Astrocyte (in vitro differentiated cells and primary cell): ENCODE data around the gene GALNT1. TPM values are rescaled to one million over a fixed set of nuclear protein-coding genes. Genes with fewer than 3 reads are reported as not detected.
A peak's percentile ranks its signal among the peaks of the same experiment; 100 is the strongest.

Experiments used
- DNase-seq: peaks from one replicate; pipeline ENCODE4 v3.0.0-alpha.2; 2010; ENCODE audit warnings: low read depth
- FAIRE-seq: peaks from 2 replicates; lab custom pipeline; 2011; peaks lifted over from hg19 to GRCh38; lab: Jason Lieb, UNC
- H2AFZ ChIP-seq: 2 replicates; pipeline ENCODE4 v1.6.0; 2012; ENCODE audit warnings: low read depth, low read length, inconsistent platforms
- H3K27ac ChIP-seq: 2 replicates; pipeline ENCODE4 v1.5.1; 2011; ENCODE audit warnings: low read depth, low read length, inconsistent platforms
- H3K27me3 ChIP-seq: 2 replicates; pipeline ENCODE4 v1.6.0; 2011; ENCODE audit warnings: low read length, inconsistent platforms; ENCODE audit not compliant: insufficient read depth
- H3K36me3 ChIP-seq: 2 replicates; pipeline ENCODE4 v1.5.1; 2011; ENCODE audit warnings: low read length, inconsistent platforms; ENCODE audit not compliant: insufficient read depth
- H3K4me1 ChIP-seq: 2 replicates; pipeline ENCODE4 v1.5.1; 2011; ENCODE audit warnings: low read length, inconsistent platforms; ENCODE audit not compliant: insufficient read depth
- H3K4me2 ChIP-seq: 2 replicates; pipeline ENCODE4 v1.6.0; 2012; ENCODE audit warnings: low read length, inconsistent platforms
- H3K4me3 ChIP-seq: 2 replicates; pipeline ENCODE4 v1.5.1; 2011; ENCODE audit warnings: low read depth, mild to moderate bottlenecking, low read length, inconsistent platforms; ENCODE audit not compliant: insufficient read depth
- H3K79me2 ChIP-seq: 2 replicates; pipeline ENCODE4 v1.6.0; 2012; ENCODE audit warnings: mild to moderate bottlenecking, low read length, inconsistent platforms; ENCODE audit not compliant: insufficient read depth
- H3K9ac ChIP-seq: 2 replicates; pipeline ENCODE4 v1.6.0; 2012; ENCODE audit warnings: mild to moderate bottlenecking, low read length, inconsistent platforms
- H3K9me3 ChIP-seq: 2 replicates; pipeline ENCODE4 v1.5.1; 2012; ENCODE audit warnings: low read depth, mild to moderate bottlenecking, low read length, inconsistent platforms; ENCODE audit not compliant: insufficient read depth
- H4K20me1 ChIP-seq: 2 replicates; pipeline ENCODE4 v1.6.0; 2012; ENCODE audit warnings: low read length, inconsistent platforms; ENCODE audit not compliant: insufficient read depth
- H3K27ac Mint-ChIP-seq: one replicate; pipeline ENCODE4 v1.8.0; 2021; ENCODE audit warnings: mild to moderate bottlenecking, mixed read lengths; ENCODE audit not compliant: unreplicated experiment
- H3K27me3 Mint-ChIP-seq: one replicate; pipeline ENCODE4 v1.8.0; 2021; ENCODE audit warnings: low read depth, mixed read lengths; ENCODE audit not compliant: unreplicated experiment
- H3K36me3 Mint-ChIP-seq: one replicate; pipeline ENCODE4 v1.8.0; 2021; ENCODE audit warnings: low read depth, mixed read lengths; ENCODE audit not compliant: unreplicated experiment
- H3K4me1 Mint-ChIP-seq: one replicate; pipeline ENCODE4 v1.8.0; 2021; ENCODE audit warnings: low read depth, mixed read lengths; ENCODE audit not compliant: unreplicated experiment
- H3K4me3 Mint-ChIP-seq: one replicate; pipeline ENCODE4 v1.8.0; 2021; ENCODE audit warnings: mild to moderate bottlenecking, moderate library complexity, mixed read lengths; ENCODE audit not compliant: unreplicated experiment
- H3K9me3 Mint-ChIP-seq: one replicate; pipeline ENCODE4 v1.8.0; 2021; ENCODE audit warnings: mild to moderate bottlenecking, mixed read lengths; ENCODE audit not compliant: unreplicated experiment
- EZH2 ChIP-seq: IDR thresholded peaks from 2 replicates; pipeline ENCODE4 v1.6.1; 2012; ENCODE audit warnings: mild to moderate bottlenecking, low read length, inconsistent platforms; ENCODE audit not compliant: insufficient read depth
- total RNA-seq: library from RNA; stranded (reverse); gene quantifications from 2 replicates; pipeline ENCODE4 v1.2.1, GENCODE V29; 2021
- TF ChIP-seq, protein P1 (sequence below): IDR thresholded peaks from 2 replicates; pipeline ENCODE4 v1.5.1; 2011; ENCODE audit warnings: low read depth, mild to moderate bottlenecking, inconsistent platforms, low read length, moderate library complexity; ENCODE audit not compliant: insufficient read depth

Gene GALNT1
- total RNA-seq, 1 donor from 2014 or later = 127 TPM

- H3K36me3 ChIP-seq = no peaks in the 10 kb centered on the region
- H3K9me3 ChIP-seq = no peaks in the 10 kb centered on the region
- Mint-ChIP-seq H3K9me3 (no peaks in the 10 kb centered on the region), H3K4me3 (no peak overlapping the region), H3K36me3 (no peaks in the 10 kb centered on the region), H3K27ac (peak overlapping the region; percentile 51), H3K27me3 (no peaks in the 10 kb centered on the region), H3K4me1 (peaks cover 16% of the 10 kb centered on the region)
- FAIRE-seq (no peak), DNase-seq (no peak)
- peaks cover 30% of the 10 kb centered on the region for H3K4me1 ChIP-seq
- H3K9ac ChIP-seq = no peak overlapping the region
- H3K4me3 ChIP-seq = no peak overlapping the region
- no peaks in the 10 kb centered on the region for H3K27me3 ChIP-seq
- H3K27ac ChIP-seq = no peak overlapping the region
- TF ChIP-seq, protein P1, sequence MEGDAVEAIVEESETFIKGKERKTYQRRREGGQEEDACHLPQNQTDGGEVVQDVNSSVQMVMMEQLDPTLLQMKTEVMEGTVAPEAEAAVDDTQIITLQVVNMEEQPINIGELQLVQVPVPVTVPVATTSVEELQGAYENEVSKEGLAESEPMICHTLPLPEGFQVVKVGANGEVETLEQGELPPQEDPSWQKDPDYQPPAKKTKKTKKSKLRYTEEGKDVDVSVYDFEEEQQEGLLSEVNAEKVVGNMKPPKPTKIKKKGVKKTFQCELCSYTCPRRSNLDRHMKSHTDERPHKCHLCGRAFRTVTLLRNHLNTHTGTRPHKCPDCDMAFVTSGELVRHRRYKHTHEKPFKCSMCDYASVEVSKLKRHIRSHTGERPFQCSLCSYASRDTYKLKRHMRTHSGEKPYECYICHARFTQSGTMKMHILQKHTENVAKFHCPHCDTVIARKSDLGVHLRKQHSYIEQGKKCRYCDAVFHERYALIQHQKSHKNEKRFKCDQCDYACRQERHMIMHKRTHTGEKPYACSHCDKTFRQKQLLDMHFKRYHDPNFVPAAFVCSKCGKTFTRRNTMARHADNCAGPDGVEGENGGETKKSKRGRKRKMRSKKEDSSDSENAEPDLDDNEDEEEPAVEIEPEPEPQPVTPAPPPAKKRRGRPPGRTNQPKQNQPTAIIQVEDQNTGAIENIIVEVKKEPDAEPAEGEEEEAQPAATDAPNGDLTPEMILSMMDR = no peak
- TF ChIP-seq EZH2 = no peak
- no peak overlapping the region for H2AFZ ChIP-seq
- H3K4me2 ChIP-seq = no peak overlapping the region
- peaks cover 29% of the 10 kb centered on the region for H4K20me1 ChIP-seq
- H3K79me2 ChIP-seq = peaks cover 93% of the 10 kb centered on the region
These were observed 38.4 kb downstream of the GALNT1 start for GRCh38 chr18:35619941-35620340.

GRCh38 chr18:35620765-35621164 lies 39.2 kb downstream of the GALNT1 start:
- H3K27ac ChIP-seq = no peak overlapping the region
- Mint-ChIP-seq H3K36me3 (no peaks in the 10 kb centered on the region), H3K27me3 (no peaks in the 10 kb centered on the region), H3K4me3 (no peak overlapping the region), H3K9me3 (no peaks in the 10 kb centered on the region), H3K4me1 (peaks cover 14% of the 10 kb centered on the region), H3K27ac (no peak overlapping the region)
- H3K9ac ChIP-seq = no peak overlapping the region
- H3K4me1 ChIP-seq = peaks cover 30% of the 10 kb centered on the region
- no peaks in the 10 kb centered on the region for H3K27me3 ChIP-seq
- H3K36me3 ChIP-seq = no peaks in the 10 kb centered on the region
- H3K4me2 ChIP-seq = no peak overlapping the region
- no peak for DNase-seq
- TF ChIP-seq EZH2 = no peak
- TF ChIP-seq, protein P1 = no peak
- H2AFZ ChIP-seq = no peak overlapping the region
- H3K9me3 ChIP-seq = no peaks in the 10 kb centered on the region
- peaks cover 93% of the 10 kb centered on the region for H3K79me2 ChIP-seq
- H4K20me1 ChIP-seq = peaks cover 36% of the 10 kb centered on the region
- no peak for FAIRE-seq
- no peak overlapping the region for H3K4me3 ChIP-seq

DNA sequence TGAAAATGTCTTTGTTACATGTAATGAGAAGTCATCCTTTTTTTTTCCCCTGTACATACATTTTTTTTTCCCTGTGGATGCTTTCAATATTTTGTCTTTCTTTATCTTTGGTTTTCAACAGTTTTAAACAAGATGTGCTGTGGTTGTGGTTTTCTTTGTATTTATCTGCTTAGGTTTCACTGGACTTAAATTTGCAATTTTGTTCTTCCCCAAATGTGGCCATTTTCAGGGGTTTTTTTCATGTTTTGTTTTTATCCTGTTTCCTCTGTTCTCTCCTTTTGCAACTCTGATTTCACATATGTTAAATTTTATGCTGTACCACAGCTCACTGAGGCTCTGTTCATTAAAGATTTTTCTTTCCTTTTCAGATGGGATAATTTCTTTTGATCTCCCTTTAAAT lies 41.7 kb downstream of the GALNT1 start:
- Histone ChIP-seq H3K4me3 (no peak overlapping the region), H4K20me1 (peaks cover 49% of the 10 kb centered on the region), H3K9ac (no peak overlapping the region), H3K27ac (no peak overlapping the region), H3K36me3 (no peaks in the 10 kb centered on the region), H3K4me1 (peaks cover 6% of the 10 kb centered on the region), H3K9me3 (no peaks in the 10 kb centered on the region), H3K4me2 (no peak overlapping the region), H3K27me3 (no peaks in the 10 kb centered on the region), H2AFZ (no peak overlapping the region), H3K79me2 (peaks cover 94% of the 10 kb centered on the region)
- H3K27me3 Mint-ChIP-seq = no peaks in the 10 kb centered on the region
- peaks cover 11% of the 10 kb centered on the region for H3K36me3 Mint-ChIP-seq
- peaks cover 14% of the 10 kb centered on the region for H3K4me1 Mint-ChIP-seq
- DNase-seq (no peak), FAIRE-seq (no peak)
- H3K27ac Mint-ChIP-seq = no peak overlapping the region
- H3K4me3 Mint-ChIP-seq = no peak overlapping the region
- TF ChIP-seq, protein P1 = no peak
- no peak for TF ChIP-seq EZH2
- H3K9me3 Mint-ChIP-seq = peaks cover 5% of the 10 kb centered on the region
